ENCODE results near the gene SLC29A2.
A peak's percentile ranks its signal among the peaks of the same experiment; 100 is the strongest.

DNA sequence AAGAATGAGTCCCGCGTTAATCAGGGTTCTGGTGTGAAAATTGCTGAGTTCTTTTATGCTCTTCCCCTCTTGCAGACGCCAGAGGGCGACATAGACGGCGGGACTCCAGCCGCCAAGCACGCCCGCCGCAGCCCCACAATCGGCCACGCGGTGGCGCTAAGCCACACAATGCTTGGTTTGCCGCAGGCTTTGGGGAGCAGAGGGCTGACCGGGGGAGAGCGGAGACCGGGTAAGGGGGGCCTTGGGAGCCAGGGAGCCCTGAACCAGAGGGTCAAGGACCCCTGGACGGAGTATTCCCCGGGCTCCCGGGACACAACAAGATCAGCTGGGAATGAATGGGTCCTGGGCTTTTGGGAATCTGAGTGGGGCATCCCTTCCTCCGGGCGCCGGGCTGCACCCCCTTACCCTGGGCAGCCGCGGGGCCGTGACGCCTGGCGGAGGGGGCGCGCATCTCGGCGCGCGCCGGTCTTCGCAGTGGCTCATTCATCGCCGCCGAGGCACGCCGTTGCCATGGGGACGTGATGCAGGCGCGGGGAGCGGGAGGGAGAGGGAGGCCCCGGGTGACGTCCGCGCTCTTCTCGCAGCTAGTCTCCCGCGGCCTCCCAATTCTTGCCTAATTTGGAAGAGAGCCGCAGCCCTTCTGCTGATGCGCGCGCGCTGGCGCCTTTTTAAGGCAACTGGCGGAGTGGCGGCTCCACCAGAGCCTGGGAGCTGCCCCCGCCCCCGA lies 37.1 kb upstream of the SLC29A2 start:
- TF ChIP-seq CTCF (conservative IDR thresholded peaks at IDR 0.05) = peak; percentile 100
- TF ChIP-seq EZH2 (IDR thresholded peaks at IDR 0.05; ENCODE audit: low read depth) = no peak

All from PC-9 (cell line).